HG03066 (cell line): ENCODE results near the gene SLC37A1.

Experiments
- ATAC-seq: cut with Tn5 transposase; IDR thresholded peaks from one replicate; pipeline ENCODE4 v1.9.1; 2021; ENCODE audit warnings: low read depth; ENCODE audit not compliant: unreplicated experiment

SLC37A1 gene

DNA sequence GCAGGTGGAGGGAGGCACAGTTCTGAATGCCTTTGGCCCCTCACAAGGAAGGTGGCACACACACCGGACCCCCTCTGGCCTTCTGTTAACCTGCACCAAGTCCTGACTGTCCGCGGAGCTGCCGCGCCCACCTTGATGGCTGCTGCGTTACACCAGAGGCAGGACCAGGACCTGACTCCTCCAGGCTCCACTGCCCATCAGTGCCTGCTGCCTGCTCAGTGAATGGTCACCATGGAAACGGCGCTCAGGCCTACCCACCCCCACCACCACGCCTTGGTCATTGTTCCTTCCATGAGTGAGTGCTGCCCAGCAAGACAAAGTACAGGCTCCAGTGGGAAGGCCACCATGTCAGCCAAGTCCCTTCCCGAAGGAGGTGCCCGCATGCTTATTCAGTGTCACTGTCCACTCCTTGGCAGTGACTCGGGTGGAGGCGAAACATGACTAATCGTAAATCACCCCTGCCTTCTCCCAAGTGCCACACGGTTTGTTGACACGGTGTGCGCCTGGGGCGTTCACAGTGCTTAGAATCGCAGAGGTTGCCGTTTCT is 57.3 kb downstream of the SLC37A1 start:
- no peak for ATAC-seq

- no peak for ATAC-seq
These were observed 57.9 kb downstream of the SLC37A1 start for GRCh38 chr21:42571391-42572150.

GRCh38 chr21:42572906-42573495 is 59.3 kb downstream of the SLC37A1 start:
- no peak for ATAC-seq

GRCh38 chr21:42574234-42575027 is 60.8 kb downstream of the SLC37A1 start:
- ATAC-seq: no peak

DNA sequence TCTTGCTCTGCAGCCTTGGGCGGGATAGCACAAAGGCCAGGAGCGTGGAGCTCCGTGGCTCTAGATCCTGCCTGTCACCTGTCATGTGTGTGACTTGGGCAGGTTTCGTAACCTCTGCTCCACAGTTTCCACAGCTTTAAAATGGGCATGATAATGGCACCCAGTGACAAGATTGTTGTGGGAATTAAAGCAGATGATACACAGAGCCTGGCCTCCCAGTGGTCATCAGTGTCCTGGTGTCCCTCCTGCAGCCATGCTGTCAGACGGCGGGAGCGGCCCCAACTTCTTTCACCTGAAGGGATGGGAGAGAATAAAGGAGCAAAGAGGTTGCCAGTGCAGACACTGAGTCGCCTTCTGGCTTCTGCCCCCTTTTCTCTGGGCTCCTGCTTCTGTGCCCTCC is 61.5 kb downstream of the SLC37A1 start:
- no peak for ATAC-seq

- ATAC-seq: no peak
These were observed 63.0 kb downstream of the SLC37A1 start for GRCh38 chr21:42576639-42577038.

- no peak for ATAC-seq
These were observed 64.4 kb downstream of the SLC37A1 start for GRCh38 chr21:42578034-42578433.

- no peak for ATAC-seq
These were observed 65.2 kb downstream of the SLC37A1 start for GRCh38 chr21:42578761-42579415.

DNA sequence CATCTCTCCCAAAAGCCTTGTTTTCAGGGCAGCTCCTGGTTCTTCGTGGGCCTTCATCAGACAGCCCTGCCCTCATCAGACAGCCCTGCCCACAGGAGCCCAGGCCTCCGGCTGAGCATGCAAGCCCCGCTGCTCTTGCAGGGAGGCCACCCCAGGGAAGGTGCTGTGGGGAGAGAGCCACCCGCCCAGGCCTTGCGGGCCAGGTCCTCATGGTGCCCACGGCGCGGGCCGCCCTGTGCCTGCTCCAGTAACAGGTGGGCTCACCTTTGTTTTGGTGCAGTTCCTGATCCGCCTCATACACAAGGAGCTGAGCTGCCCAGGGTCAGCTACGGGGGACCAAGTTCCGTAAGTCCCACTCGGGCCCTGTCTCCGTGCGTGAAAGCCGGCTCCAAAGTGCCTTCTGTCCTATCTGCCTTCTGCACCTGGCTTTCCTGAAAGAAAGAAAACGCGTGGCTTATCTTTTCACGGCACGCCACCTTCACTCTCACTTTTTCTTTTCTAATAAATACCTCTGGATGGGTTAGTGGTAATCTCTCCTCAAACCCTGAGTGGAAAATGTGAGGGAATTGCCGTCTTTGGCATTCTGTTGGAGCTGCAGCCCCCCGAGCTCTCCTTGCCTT is 65.9 kb downstream of the SLC37A1 start:
- ATAC-seq: no peak

DNA sequence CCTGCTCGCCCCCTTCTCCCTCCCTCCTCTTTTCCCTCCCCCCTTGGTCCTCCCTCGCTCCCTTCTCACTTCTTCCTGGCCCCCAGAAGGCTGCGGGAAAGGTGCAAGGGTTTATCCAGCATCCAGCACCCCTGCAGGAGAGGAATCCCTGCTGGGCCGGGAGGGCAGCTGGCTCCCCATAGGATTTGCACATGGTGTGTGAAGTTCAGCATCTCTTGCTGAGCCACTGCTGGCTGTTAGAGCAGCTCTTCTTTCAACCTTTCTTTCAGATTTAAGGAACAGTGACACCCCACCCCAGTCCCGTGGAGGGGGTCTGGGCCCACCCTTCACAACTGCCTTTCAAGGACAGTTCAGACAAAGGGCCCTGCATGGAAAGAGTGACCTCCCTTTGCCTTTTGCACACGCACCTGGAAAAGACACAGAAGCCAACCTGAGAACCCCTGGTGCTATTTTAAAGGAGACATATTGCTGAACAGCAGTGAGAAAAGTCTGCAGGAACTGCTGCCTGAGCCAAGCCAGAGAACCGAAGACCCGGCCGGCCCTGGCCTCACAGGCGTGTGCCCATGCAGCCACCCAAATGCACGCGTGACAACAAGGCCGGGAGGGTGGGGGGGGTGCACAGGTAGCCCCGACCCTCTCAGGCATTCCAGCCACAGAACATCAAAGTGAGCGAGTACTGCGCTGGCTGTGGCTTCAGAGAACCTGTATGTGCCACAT is 66.6 kb downstream of the SLC37A1 start:
- ATAC-seq: no peak

GRCh38 chr21:42580793-42581321 is 67.2 kb downstream of the SLC37A1 start:
- ATAC-seq: no peak

DNA sequence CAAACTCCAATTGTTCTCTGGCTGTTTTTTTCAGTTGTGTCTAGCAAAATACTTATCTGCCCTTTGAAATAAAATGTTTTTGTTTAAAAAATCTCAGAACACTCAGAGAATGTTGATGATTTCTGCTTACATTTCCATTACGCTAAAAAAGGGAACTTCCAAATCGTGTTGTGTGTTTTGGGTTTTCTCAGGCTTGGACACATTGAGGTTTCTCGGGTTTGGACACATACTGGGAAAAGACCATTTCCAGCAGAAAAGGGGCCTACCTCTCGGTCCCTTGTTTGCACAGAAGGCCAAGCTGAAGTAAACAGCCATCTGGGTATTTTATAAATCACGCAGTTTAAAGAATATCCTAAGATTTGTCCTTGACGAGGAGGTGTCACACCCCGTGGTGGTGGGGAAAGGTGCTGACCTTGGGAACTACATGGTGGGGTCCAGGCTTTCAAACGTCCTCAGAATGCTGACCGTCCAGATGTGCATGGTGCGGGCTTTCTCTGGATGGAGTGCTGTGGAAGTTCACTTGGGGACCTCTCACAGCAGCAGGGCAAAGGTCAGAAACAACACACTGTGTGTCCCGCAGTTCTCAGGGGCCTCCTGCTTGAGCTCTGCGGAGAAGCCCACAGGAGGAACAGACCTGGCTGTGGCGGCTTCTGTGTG is 67.8 kb downstream of the SLC37A1 start:
- no peak for ATAC-seq

- ATAC-seq: no peak
These were observed 68.5 kb downstream of the SLC37A1 start for GRCh38 chr21:42581993-42582786.

GRCh38 chr21:42582787-42583476 is 69.3 kb downstream of the SLC37A1 start:
- ATAC-seq: no peak

DNA sequence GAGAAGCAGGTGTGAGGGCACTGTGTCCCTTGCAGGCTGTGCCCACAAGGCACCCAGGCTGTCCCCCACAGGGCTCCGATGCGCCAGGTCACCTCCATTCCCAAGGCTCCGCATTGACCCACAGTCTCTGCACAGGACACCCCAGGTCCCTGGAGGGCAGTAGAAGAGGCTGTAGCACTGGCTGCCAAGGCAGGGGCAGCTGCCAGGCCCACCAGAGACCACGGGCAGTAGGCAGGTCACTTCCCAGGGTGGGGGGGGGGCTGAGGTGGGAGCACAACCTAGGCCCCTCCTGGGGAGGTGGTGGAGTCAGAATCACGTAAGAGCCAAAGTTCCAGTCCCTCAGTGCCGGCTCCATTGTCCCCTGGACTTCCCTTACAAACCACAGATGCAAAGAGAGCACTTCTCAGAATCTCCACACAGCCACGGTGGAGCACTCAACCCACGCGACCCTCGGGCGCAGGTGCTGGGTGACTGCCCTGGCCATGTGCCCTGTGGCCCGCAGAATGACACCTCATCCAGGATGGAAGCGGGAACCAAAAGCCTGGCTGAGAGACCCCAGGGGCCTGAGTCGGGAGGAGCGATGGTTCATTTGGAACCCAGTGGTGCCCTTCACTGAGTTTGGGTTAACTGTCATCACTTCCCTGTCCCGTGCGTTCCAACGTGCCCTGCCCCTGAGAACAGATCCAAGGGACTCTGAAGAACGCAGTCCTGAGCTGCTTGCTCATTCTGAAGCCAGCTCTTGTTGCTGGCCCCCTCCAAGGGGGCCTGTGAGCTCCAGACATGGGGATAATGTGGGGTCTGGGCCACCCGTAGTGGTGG is 70.0 kb downstream of the SLC37A1 start:
- ATAC-seq: no peak

GRCh38 chr21:42584296-42584641 is 70.6 kb downstream of the SLC37A1 start:
- no peak for ATAC-seq

DNA sequence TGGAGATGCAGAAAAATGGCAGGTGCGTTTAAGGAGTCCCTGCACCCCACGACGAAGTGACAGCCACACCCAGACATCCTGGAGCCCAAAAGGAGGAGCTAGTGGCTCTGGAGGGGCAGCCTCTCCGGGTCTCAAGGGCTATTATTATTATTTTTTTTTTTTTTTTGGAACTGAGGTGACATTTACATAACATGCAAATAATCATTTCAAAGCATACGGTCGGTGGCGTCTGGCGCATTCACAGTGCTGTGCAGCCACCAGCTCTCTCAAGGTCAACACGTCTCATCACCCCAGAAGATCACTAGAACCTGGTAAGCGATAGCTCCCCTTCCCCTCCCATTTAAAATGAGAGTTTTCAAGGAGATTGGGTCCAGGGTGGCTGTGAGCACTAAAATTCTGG is 72.2 kb downstream of the SLC37A1 start:
- no peak for ATAC-seq
